Measurements from ENCODE around the gene NPLOC4.

- no peak for TF ChIP-seq CTCF (IDR thresholded peaks at IDR 0.05; ENCODE audit: insufficient read depth, low read length)
- no peak for TF ChIP-seq GABPA (IDR thresholded peaks at IDR 0.05; ENCODE audit: low read depth)
- TF ChIP-seq REST (IDR thresholded peaks at IDR 0.05; ENCODE audit: insufficient replicate concordance, low read depth): no peak
- no peak for TF ChIP-seq POLR2AphosphoS5 (IDR thresholded peaks at IDR 0.05; ENCODE audit: low read depth)
- TF ChIP-seq SPI1 (IDR thresholded peaks at IDR 0.05; ENCODE audit: borderline replicate concordance, low read depth): no peak
Measured at GRCh38 chr17:81575836-81576235, 61.1 kb downstream of the NPLOC4 start.

Data from HL-60 (cell line).